ENCODE results near the gene WFDC2. TPM values are rescaled to one million over a fixed set of nuclear protein-coding genes. Genes with fewer than 3 reads are reported as not detected.

WFDC2 gene
- total and polyA plus RNA-seq, 2 donors (not counting 3 experiments of a cell fraction or from before 2014, with no cell fraction given): not detected

GRCh38 chr20:45503403-45503802 is 33.9 kb downstream of the WFDC2 start:
- dilution Hi-C loops (cut with MboI; ENCODE audit: extremely low pct_ligation_motif_present, low sequenced_read_pairs): no loop called here
- no peaks in the 10 kb centered on the region for H3K36me3 ChIP-seq (ENCODE audit: control insufficient read depth in 2 of 2, extremely low read depth in 1 of 2, insufficient read depth in 2 of 2, low read length in 2 of 2)
- no peaks in the 10 kb centered on the region for H3K79me2 ChIP-seq (ENCODE audit: control insufficient read depth, insufficient read depth, low read length)
- no peak overlapping the region for H3K9ac ChIP-seq (replicated peaks; ENCODE audit: extremely low read depth, insufficient read depth, low read length)
- no peaks in the 10 kb centered on the region for H3K9me3 ChIP-seq (replicated peaks; ENCODE audit: control insufficient read depth, insufficient read depth, low read length)
- DNase-seq (ENCODE audit: low read depth, low spot score) (no peak), FAIRE-seq (no peak)
- intact Hi-C loops (cut with micrococcal nuclease): no loop called here
- ChIA-PET CTCF (interaction anchor here (1.0 kb wide), 1 partner anchor 130 kb away, joined by 3 read pairs; no protein-coding TSS in a partner anchor), POLR2A (no interaction called here)
- H3K4me3 ChIP-seq (replicated peaks in 1 of 3; ENCODE audit: insufficient read depth in 1 of 3, low read depth in 1 of 3, low read length in 3 of 3): no peak overlapping the region
- no TSS peak for BruUV-seq (replicated peaks)
- peaks cover 3% of the 10 kb centered on the region in 2 experiments for H3K27me3 ChIP-seq (ENCODE audit: control insufficient read depth in 2 of 2, insufficient read depth in 2 of 2, low read length in 2 of 2)
- H2AFZ ChIP-seq (ENCODE audit: low read depth, low read length): no peak overlapping the region
- H4K20me1 ChIP-seq (replicated peaks; ENCODE audit: control insufficient read depth, extremely low read depth, insufficient read depth, low read length): no peaks in the 10 kb centered on the region
- no peak overlapping the region for H3K4me2 ChIP-seq (ENCODE audit: insufficient read depth, low read length)
- H3K27ac ChIP-seq (ENCODE audit: insufficient read depth, low read depth, low read length): no peak overlapping the region
- no peaks in the 10 kb centered on the region for H3K4me1 ChIP-seq (ENCODE audit: control insufficient read depth, extremely low read depth, insufficient read depth, low read length)
- TF ChIP-seq JUN (IDR thresholded peaks at IDR 0.05; ENCODE audit: borderline replicate concordance, insufficient read depth, insufficient read length, low read depth) (no peak), POLR2A (IDR thresholded peaks at IDR 0.05; ENCODE audit: low read depth, low read length) (no peak), GATA2 (IDR thresholded peaks at IDR 0.05; ENCODE audit: insufficient read depth, insufficient read length, low read depth, low read length) (no peak), MYC (IDR thresholded peaks at IDR 0.05; ENCODE audit: low read depth, low read length) (no peak), CTCF (IDR thresholded peaks at IDR 0.05; ENCODE audit: extremely low read depth in 1 of 2, insufficient read depth in 1 of 2, low read depth in 1 of 2, low read length in 2 of 2) (no peak), MAX (IDR thresholded peaks at IDR 0.05; ENCODE audit: insufficient read depth, insufficient read length) (no peak), FOS (IDR thresholded peaks at IDR 0.05; ENCODE audit: borderline replicate concordance, insufficient read depth, low read length) (no peak), EZH2 (IDR thresholded peaks at IDR 0.05; ENCODE audit: borderline replicate concordance, low read depth, low read length, severe bottlenecking) (no peak), POLR2AphosphoS5 (IDR thresholded peaks at IDR 0.05; ENCODE audit: insufficient read depth, low read depth, low read length) (no peak)
- no peaks in the 10 kb centered on the region for H3K9me1 ChIP-seq (replicated peaks; ENCODE audit: control insufficient read depth, extremely low read depth, insufficient read depth, low read length)

Measured in endothelial cell of umbilical vein (primary cell).